HG03064 (cell line): ENCODE measurements around the gene SLC66A1.

ENCODE experiments used
- ATAC-seq: cut with Tn5 transposase; IDR thresholded peaks from one replicate; pipeline ENCODE4 v1.9.1; 2021; ENCODE audit warnings: low read depth; ENCODE audit not compliant: unreplicated experiment

The SLC66A1 gene

GRCh38 chr1:19342062-19342750 is 30.1 kb downstream of the SLC66A1 start:
- ATAC-seq: no peak

GRCh38 chr1:19342894-19343616 is 30.9 kb downstream of the SLC66A1 start:
- ATAC-seq: no peak

- ATAC-seq: no peak
Measured at GRCh38 chr1:19343617-19344350, 31.7 kb downstream of the SLC66A1 start.

GRCh38 chr1:19344372-19344810 is 32.3 kb downstream of the SLC66A1 start:
- ATAC-seq: no peak

- ATAC-seq: no peak
Measured at GRCh38 chr1:19344831-19345230, 32.7 kb downstream of the SLC66A1 start.

GRCh38 chr1:19345391-19345790 is 33.3 kb downstream of the SLC66A1 start:
- ATAC-seq: no peak

- no peak for ATAC-seq
Measured at GRCh38 chr1:19346026-19346425, 33.9 kb downstream of the SLC66A1 start.

GRCh38 chr1:19347533-19348172 is 35.5 kb downstream of the SLC66A1 start:
- ATAC-seq: no peak

- ATAC-seq: no peak
Measured at GRCh38 chr1:19348441-19349198, 36.5 kb downstream of the SLC66A1 start.

GRCh38 chr1:19349999-19350398 is 37.9 kb downstream of the SLC66A1 start:
- no peak for ATAC-seq

GRCh38 chr1:19350566-19350965 is 38.4 kb downstream of the SLC66A1 start:
- no peak for ATAC-seq

- ATAC-seq: no peak
Measured at GRCh38 chr1:19351873-19352272, 39.7 kb downstream of the SLC66A1 start.

GRCh38 chr1:19352839-19353238 is 40.7 kb downstream of the SLC66A1 start:
- ATAC-seq: no peak

GRCh38 chr1:19353596-19353995 is 41.5 kb downstream of the SLC66A1 start:
- no peak for ATAC-seq

GRCh38 chr1:19354531-19354981 is 42.4 kb downstream of the SLC66A1 start:
- no peak for ATAC-seq

- no peak for ATAC-seq
Measured at GRCh38 chr1:19356266-19356665, 44.1 kb downstream of the SLC66A1 start.

GRCh38 chr1:19357299-19357986 is 45.3 kb downstream of the SLC66A1 start:
- ATAC-seq: no peak

- no peak for ATAC-seq
Measured at GRCh38 chr1:19358710-19359109, 46.6 kb downstream of the SLC66A1 start.

- ATAC-seq: no peak
Measured at GRCh38 chr1:19359357-19359756, 47.2 kb downstream of the SLC66A1 start.

- ATAC-seq: no peak
Measured at GRCh38 chr1:19360016-19360415, 47.9 kb downstream of the SLC66A1 start.
